ENCODE measurements around the gene ACCSL.

ACCSL gene

GRCh38 chr11:44104481-44105294, 56.9 kb downstream of the ACCSL start:
- DNase-seq = no peak

DNA sequence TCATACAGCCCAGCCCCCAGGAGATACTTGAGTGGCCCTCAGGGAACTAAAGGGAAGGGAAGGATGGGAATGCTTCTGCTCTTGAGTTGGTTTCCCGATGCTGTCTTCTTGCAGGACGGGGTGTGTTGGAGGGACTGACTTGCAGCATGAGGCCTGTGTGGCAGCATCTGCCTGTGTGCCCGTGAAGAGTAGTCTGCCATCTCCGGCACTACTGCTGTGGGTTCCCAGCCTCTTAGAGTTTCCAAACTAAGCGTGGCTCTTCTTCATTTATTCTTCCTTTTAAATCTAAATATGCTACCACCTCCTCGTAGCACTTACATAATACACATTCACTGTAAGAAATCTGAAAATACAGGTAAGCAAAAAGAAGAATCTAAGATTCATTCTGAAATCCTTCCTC, 60.5 kb downstream of the ACCSL start:
- DNase-seq = no peak

Measured in activated gamma-delta T cell treated with Interleukin-2 at 50 U/mL for 16 hours (primary cell).